Esophagus muscularis mucosa (tissue), 3 donors: Measurements from ENCODE around the gene ZNF438.

ENCODE experiments used
- POLR2A ChIP-seq: fragments of 450-650 bp; IDR thresholded peaks from one replicate; pipeline ENCODE4 v1.6.1; 2017; ENCODE audit warnings: antibody characterized with exemption, moderate library complexity, mild to moderate bottlenecking, low read depth
- POLR2AphosphoS5 ChIP-seq, 2 donors: sonication (generic); formaldehyde crosslinking; IDR thresholded peaks; one replicate each; pipeline ENCODE4 v1.6.1; 2017; ENCODE audit warnings: antibody characterized with exemption in 2 of 2
- TF ChIP-seq, protein P1 (sequence below), 3 experiments: fragments of 200-600 bp in 2 of 3; fragments of 450-650 bp in 1 of 3; sonication (generic) in 2 of 3; IDR thresholded peaks; one replicate each; pipeline ENCODE4 v1.5.1; 2017 to 2019; ENCODE audit warnings: antibody characterized with exemption in 3 of 3, mild to moderate bottlenecking in 2 of 3, moderate library complexity in 1 of 3

GRCh38 chr10:30996481-30997005 lies 35.1 kb downstream of the ZNF438 start:
- TF ChIP-seq POLR2A (no peak), POLR2AphosphoS5 (IDR thresholded peaks at IDR 0.05) (no peak)
- TF ChIP-seq, protein P1, sequence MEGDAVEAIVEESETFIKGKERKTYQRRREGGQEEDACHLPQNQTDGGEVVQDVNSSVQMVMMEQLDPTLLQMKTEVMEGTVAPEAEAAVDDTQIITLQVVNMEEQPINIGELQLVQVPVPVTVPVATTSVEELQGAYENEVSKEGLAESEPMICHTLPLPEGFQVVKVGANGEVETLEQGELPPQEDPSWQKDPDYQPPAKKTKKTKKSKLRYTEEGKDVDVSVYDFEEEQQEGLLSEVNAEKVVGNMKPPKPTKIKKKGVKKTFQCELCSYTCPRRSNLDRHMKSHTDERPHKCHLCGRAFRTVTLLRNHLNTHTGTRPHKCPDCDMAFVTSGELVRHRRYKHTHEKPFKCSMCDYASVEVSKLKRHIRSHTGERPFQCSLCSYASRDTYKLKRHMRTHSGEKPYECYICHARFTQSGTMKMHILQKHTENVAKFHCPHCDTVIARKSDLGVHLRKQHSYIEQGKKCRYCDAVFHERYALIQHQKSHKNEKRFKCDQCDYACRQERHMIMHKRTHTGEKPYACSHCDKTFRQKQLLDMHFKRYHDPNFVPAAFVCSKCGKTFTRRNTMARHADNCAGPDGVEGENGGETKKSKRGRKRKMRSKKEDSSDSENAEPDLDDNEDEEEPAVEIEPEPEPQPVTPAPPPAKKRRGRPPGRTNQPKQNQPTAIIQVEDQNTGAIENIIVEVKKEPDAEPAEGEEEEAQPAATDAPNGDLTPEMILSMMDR (IDR thresholded peaks at IDR 0.05) = no peak
